MM.1S (cell line): Measurements from ENCODE around the gene MAEA.

ENCODE experiments used
- CTCF ChIP-seq: fragments of 300-600 bp; sonication (generic); IDR thresholded peaks from 2 replicates; pipeline ENCODE4 v1.5.1; 2016; ENCODE audit warnings: antibody characterized with exemption, low read length, mixed read lengths
- EZH2 ChIP-seq: fragments of 300-600 bp; sonication (generic); optimal IDR thresholded peaks from 2 replicates; pipeline ENCODE3; 2017; ENCODE audit warnings: low read depth, mild to moderate bottlenecking, antibody characterized with exemption, low read length, mixed read lengths

GRCh38 chr4:1307951-1308735 is 18.5 kb downstream of the MAEA start:
- TF ChIP-seq EZH2 (no peak), CTCF (no peak)
